Tibial artery (tissue), 4 donors: Measurements from ENCODE around the gene GDF7.
"Not testable (repeated sequence)": the region's sequence is repeated elsewhere in the genome, so short reads cannot be mapped to it uniquely, and the experiment has no call there.

Source experiments
- DNase-seq, 2 donors: peaks; one replicate each; pipeline ENCODE4 v3.0.0-alpha.2; 2019
- H3K27ac ChIP-seq, 2 donors: fragments of 200-600 bp; sonication (generic) in 1 of 2; 1 replicate in 1 of 2; 2 replicates in 1 of 2; pipeline ENCODE4 v1.5.1; 2018 to 2019; ENCODE audit warnings: mild to moderate bottlenecking in 1 of 2
- H3K27me3 ChIP-seq, 2 donors: fragments of 200-600 bp; sonication (generic) in 1 of 2; one replicate each; pipeline versions ENCODE4 v1.5.1 to v1.6.0; 2016 to 2019
- H3K36me3 ChIP-seq, 3 donors: fragments of 200-600 bp; sonication (generic) in 2 of 3; one replicate each; pipeline ENCODE4 v1.5.1; 2016 to 2019; ENCODE audit warnings: mild to moderate bottlenecking in 2 of 3
- H3K4me1 ChIP-seq, 4 donors: fragments of 200-600 bp; sonication (generic) in 2 of 4; 1 replicate in 3 of 4; 2 replicates in 1 of 4; pipeline ENCODE4 v1.5.1; 2016 to 2019
- H3K4me3 ChIP-seq, 2 donors: fragments of 200-600 bp; sonication (generic) in 1 of 2; 1 replicate in 1 of 2; 2 replicates in 1 of 2; pipeline ENCODE4 v1.5.1; 2018 to 2019; ENCODE audit warnings: mild to moderate bottlenecking in 2 of 2
- H3K9me3 ChIP-seq, 3 donors: fragments of 200-600 bp; sonication (generic) in 1 of 3; one replicate each; pipeline ENCODE4 v1.5.1; 2016 to 2019
- CTCF ChIP-seq, 2 experiments: fragments of 200-600 bp in 1 of 2; fragments of 450-650 bp in 1 of 2; IDR thresholded peaks; one replicate each; pipeline ENCODE4 v1.5.1; 2017 to 2019; ENCODE audit warnings: antibody characterized with exemption in 2 of 2, mild to moderate bottlenecking in 1 of 2, moderate library complexity in 1 of 2
- intact Hi-C: fragments of 100-400 bp; cut with DNase I; formaldehyde crosslinking; loops from one replicate; pipeline ENCODE4 v1.15.0; 2023; ENCODE audit warnings: low total_unique reads

The GDF7 gene

GRCh38 chr2:20704886-20705285, 37.9 kb downstream of the GDF7 start:
- no peak for DNase-seq
- TF ChIP-seq CTCF (IDR thresholded peaks at IDR 0.05) = no peak
- H3K9me3 ChIP-seq = no peaks in the 10 kb centered on the region
- peaks cover 0 to 19% (median under 1%) of the 10 kb centered on the region in 4 donors for H3K4me1 ChIP-seq
- no peak overlapping the region for H3K4me3 ChIP-seq
- no peak overlapping the region for H3K27ac ChIP-seq
- no peaks in the 10 kb centered on the region for H3K36me3 ChIP-seq
- H3K27me3 ChIP-seq = no peaks in the 10 kb centered on the region
- intact Hi-C loops = no loop called here

- TF ChIP-seq CTCF (IDR thresholded peaks at IDR 0.05) = no peak
- Histone ChIP-seq H3K27me3 (no peaks in the 10 kb centered on the region), H3K4me1 (peaks cover 0 to 13% (median 0%) of the 10 kb centered on the region in 4 donors), H3K27ac (no peak overlapping the region), H3K9me3 (no peaks in the 10 kb centered on the region), H3K36me3 (no peaks in the 10 kb centered on the region), H3K4me3 (no peak overlapping the region)
- intact Hi-C loops = no loop called here
- DNase-seq = no peak
Observed at GRCh38 chr2:20706217-20706616, 39.3 kb downstream of the GDF7 start.

- no peaks in the 10 kb centered on the region for H3K27me3 ChIP-seq
- TF ChIP-seq CTCF (IDR thresholded peaks at IDR 0.05) = no peak
- H3K27ac ChIP-seq = no peak overlapping the region
- DNase-seq = no peak
- H3K36me3 ChIP-seq = no peaks in the 10 kb centered on the region
- intact Hi-C loops = no loop called here
- no peaks in the 10 kb centered on the region for H3K9me3 ChIP-seq
- H3K4me1 ChIP-seq = peaks cover 0 to 11% (median 0%) of the 10 kb centered on the region in 4 donors
- H3K4me3 ChIP-seq = no peak overlapping the region
Observed at GRCh38 chr2:20706786-20707185, 39.8 kb downstream of the GDF7 start.

GRCh38 chr2:20707601-20708000, 40.7 kb downstream of the GDF7 start:
- DNase-seq = no peak
- H3K4me1 ChIP-seq = peaks cover 0 to 3% (median 0%) of the 10 kb centered on the region in 4 donors

GRCh38 chr2:20711641-20712040, 44.7 kb downstream of the GDF7 start:
- DNase-seq, intact Hi-C loops: not testable (repeated sequence)

More at GRCh38 chr2:20707601-20708000, 40.7 kb downstream of the GDF7 start:
- intact Hi-C loops = no loop called here
- no peaks in the 10 kb centered on the region for H3K27me3 ChIP-seq
- TF ChIP-seq CTCF (IDR thresholded peaks at IDR 0.05) = no peak
- no peaks in the 10 kb centered on the region for H3K36me3 ChIP-seq
- no peak overlapping the region for H3K4me3 ChIP-seq
- no peak overlapping the region for H3K27ac ChIP-seq
- H3K9me3 ChIP-seq = no peaks in the 10 kb centered on the region

GRCh38 chr2:20713585-20713984, 46.6 kb downstream of the GDF7 start:
- H3K4me3 ChIP-seq, H3K4me1 ChIP-seq, H3K36me3 ChIP-seq, intact Hi-C loops, H3K27ac ChIP-seq, H3K9me3 ChIP-seq, DNase-seq, H3K27me3 ChIP-seq: not testable (repeated sequence)

More at GRCh38 chr2:20711641-20712040, 44.7 kb downstream of the GDF7 start:
- not testable (repeated sequence) for H3K27ac ChIP-seq, H3K9me3 ChIP-seq, H3K27me3 ChIP-seq, H3K4me1 ChIP-seq, H3K36me3 ChIP-seq, H3K4me3 ChIP-seq

GRCh38 chr2:20714412-20714811, 47.5 kb downstream of the GDF7 start:
- H3K36me3 ChIP-seq, H3K27ac ChIP-seq, H3K4me1 ChIP-seq, H3K27me3 ChIP-seq, DNase-seq, intact Hi-C loops, H3K9me3 ChIP-seq, H3K4me3 ChIP-seq: not testable (repeated sequence)

- DNase-seq, H3K4me3 ChIP-seq, H3K4me1 ChIP-seq, intact Hi-C loops, H3K27ac ChIP-seq, H3K27me3 ChIP-seq, H3K9me3 ChIP-seq, H3K36me3 ChIP-seq: not testable (repeated sequence)
Observed at GRCh38 chr2:20716164-20716563, 49.2 kb downstream of the GDF7 start.
